Measurements from ENCODE around the gene OSMR.

Gene OSMR

GRCh38 chr5:38853753-38854470 is 8.1 kb downstream of the OSMR start:
- Histone ChIP-seq H4K20me1 (ENCODE audit: insufficient read depth, low read length, poor library complexity, severe bottlenecking) (no peaks in the 10 kb centered on the region), H3K36me3 (ENCODE audit: insufficient read depth, low read length) (no peaks in the 10 kb centered on the region), H2AFZ (ENCODE audit: low read length) (no peak overlapping the region), H3K4me1 (ENCODE audit: insufficient read depth, low read length, poor library complexity, severe bottlenecking) (no peaks in the 10 kb centered on the region), H3K27me3 (ENCODE audit: insufficient read depth, low read length, poor library complexity, severe bottlenecking) (no peaks in the 10 kb centered on the region), H3F3A (ENCODE audit: low read depth) (no peaks in the 10 kb centered on the region), H3K4me2 (ENCODE audit: low read depth, low read length, poor library complexity, severe bottlenecking) (no peak overlapping the region), H3K79me2 (ENCODE audit: insufficient read depth, low read length) (no peaks in the 10 kb centered on the region), H3K4me3 (ENCODE audit: low read length, poor library complexity, severe bottlenecking) (no peak overlapping the region), H3K9me2 (replicated peaks; ENCODE audit: low read depth, low read length) (no peaks in the 10 kb centered on the region), H3K9me3 (ENCODE audit: insufficient read depth, low read depth, low read length) (no peaks in the 10 kb centered on the region), H3K9ac (ENCODE audit: low read depth, low read length, poor library complexity, severe bottlenecking) (no peak overlapping the region)
- TF ChIP-seq CTCF (conservative IDR thresholded peaks at IDR 0.05; ENCODE audit: low read length) (no peak), EZH2phosphoT487 (IDR thresholded peaks at IDR 0.05; ENCODE audit: borderline replicate concordance) (no peak)

- no peaks in the 10 kb centered on the region for H3K4me1 ChIP-seq (ENCODE audit: insufficient read depth, low read length, poor library complexity, severe bottlenecking)
- no peak overlapping the region for H3K4me2 ChIP-seq (ENCODE audit: low read depth, low read length, poor library complexity, severe bottlenecking)
- no peak overlapping the region for H2AFZ ChIP-seq (ENCODE audit: low read length)
- no peaks in the 10 kb centered on the region for H3F3A ChIP-seq (ENCODE audit: low read depth)
- TF ChIP-seq CTCF (conservative IDR thresholded peaks at IDR 0.05; ENCODE audit: low read length) (no peak), EZH2phosphoT487 (IDR thresholded peaks at IDR 0.05; ENCODE audit: borderline replicate concordance) (no peak)
- no peaks in the 10 kb centered on the region for H3K27me3 ChIP-seq (ENCODE audit: insufficient read depth, low read length, poor library complexity, severe bottlenecking)
- H3K79me2 ChIP-seq (ENCODE audit: insufficient read depth, low read length), result no peaks in the 10 kb centered on the region
- no peaks in the 10 kb centered on the region for H3K9me2 ChIP-seq (replicated peaks; ENCODE audit: low read depth, low read length)
- no peak overlapping the region for H3K4me3 ChIP-seq (ENCODE audit: low read length, poor library complexity, severe bottlenecking)
- no peaks in the 10 kb centered on the region for H3K36me3 ChIP-seq (ENCODE audit: insufficient read depth, low read length)
- no peaks in the 10 kb centered on the region for H4K20me1 ChIP-seq (ENCODE audit: insufficient read depth, low read length, poor library complexity, severe bottlenecking)
- no peak overlapping the region for H3K9ac ChIP-seq (ENCODE audit: low read depth, low read length, poor library complexity, severe bottlenecking)
- no peaks in the 10 kb centered on the region for H3K9me3 ChIP-seq (ENCODE audit: insufficient read depth, low read depth, low read length)
Measured at GRCh38 chr5:38854907-38855306, 9.1 kb downstream of the OSMR start.

- TF ChIP-seq CTCF (conservative IDR thresholded peaks at IDR 0.05; ENCODE audit: low read length) (no peak), EZH2phosphoT487 (IDR thresholded peaks at IDR 0.05; ENCODE audit: borderline replicate concordance) (no peak)
- Histone ChIP-seq H3K4me1 (ENCODE audit: insufficient read depth, low read length, poor library complexity, severe bottlenecking) (no peaks in the 10 kb centered on the region), H3K9me3 (ENCODE audit: insufficient read depth, low read depth, low read length) (no peaks in the 10 kb centered on the region), H3K4me2 (ENCODE audit: low read depth, low read length, poor library complexity, severe bottlenecking) (no peak overlapping the region), H3K4me3 (ENCODE audit: low read length, poor library complexity, severe bottlenecking) (no peak overlapping the region), H3F3A (ENCODE audit: low read depth) (no peaks in the 10 kb centered on the region), H3K79me2 (ENCODE audit: insufficient read depth, low read length) (no peaks in the 10 kb centered on the region), H3K9me2 (replicated peaks; ENCODE audit: low read depth, low read length) (no peaks in the 10 kb centered on the region), H4K20me1 (ENCODE audit: insufficient read depth, low read length, poor library complexity, severe bottlenecking) (no peaks in the 10 kb centered on the region), H3K36me3 (ENCODE audit: insufficient read depth, low read length) (no peaks in the 10 kb centered on the region), H2AFZ (ENCODE audit: low read length) (no peak overlapping the region), H3K9ac (ENCODE audit: low read depth, low read length, poor library complexity, severe bottlenecking) (no peak overlapping the region), H3K27me3 (ENCODE audit: insufficient read depth, low read length, poor library complexity, severe bottlenecking) (no peaks in the 10 kb centered on the region)
Measured at GRCh38 chr5:38856660-38857059, 10.8 kb downstream of the OSMR start.

All from Loucy (cell line).